ENCODE data around the gene ACTR5.
"Not testable (repeated sequence)": the region's sequence is repeated elsewhere in the genome, so short reads cannot be mapped to it uniquely, and the experiment has no call there.

The ACTR5 gene

GRCh38 chr20:38791940-38792339, 43.7 kb downstream of the ACTR5 start (continued):
- TF ChIP-seq, protein P1, sequence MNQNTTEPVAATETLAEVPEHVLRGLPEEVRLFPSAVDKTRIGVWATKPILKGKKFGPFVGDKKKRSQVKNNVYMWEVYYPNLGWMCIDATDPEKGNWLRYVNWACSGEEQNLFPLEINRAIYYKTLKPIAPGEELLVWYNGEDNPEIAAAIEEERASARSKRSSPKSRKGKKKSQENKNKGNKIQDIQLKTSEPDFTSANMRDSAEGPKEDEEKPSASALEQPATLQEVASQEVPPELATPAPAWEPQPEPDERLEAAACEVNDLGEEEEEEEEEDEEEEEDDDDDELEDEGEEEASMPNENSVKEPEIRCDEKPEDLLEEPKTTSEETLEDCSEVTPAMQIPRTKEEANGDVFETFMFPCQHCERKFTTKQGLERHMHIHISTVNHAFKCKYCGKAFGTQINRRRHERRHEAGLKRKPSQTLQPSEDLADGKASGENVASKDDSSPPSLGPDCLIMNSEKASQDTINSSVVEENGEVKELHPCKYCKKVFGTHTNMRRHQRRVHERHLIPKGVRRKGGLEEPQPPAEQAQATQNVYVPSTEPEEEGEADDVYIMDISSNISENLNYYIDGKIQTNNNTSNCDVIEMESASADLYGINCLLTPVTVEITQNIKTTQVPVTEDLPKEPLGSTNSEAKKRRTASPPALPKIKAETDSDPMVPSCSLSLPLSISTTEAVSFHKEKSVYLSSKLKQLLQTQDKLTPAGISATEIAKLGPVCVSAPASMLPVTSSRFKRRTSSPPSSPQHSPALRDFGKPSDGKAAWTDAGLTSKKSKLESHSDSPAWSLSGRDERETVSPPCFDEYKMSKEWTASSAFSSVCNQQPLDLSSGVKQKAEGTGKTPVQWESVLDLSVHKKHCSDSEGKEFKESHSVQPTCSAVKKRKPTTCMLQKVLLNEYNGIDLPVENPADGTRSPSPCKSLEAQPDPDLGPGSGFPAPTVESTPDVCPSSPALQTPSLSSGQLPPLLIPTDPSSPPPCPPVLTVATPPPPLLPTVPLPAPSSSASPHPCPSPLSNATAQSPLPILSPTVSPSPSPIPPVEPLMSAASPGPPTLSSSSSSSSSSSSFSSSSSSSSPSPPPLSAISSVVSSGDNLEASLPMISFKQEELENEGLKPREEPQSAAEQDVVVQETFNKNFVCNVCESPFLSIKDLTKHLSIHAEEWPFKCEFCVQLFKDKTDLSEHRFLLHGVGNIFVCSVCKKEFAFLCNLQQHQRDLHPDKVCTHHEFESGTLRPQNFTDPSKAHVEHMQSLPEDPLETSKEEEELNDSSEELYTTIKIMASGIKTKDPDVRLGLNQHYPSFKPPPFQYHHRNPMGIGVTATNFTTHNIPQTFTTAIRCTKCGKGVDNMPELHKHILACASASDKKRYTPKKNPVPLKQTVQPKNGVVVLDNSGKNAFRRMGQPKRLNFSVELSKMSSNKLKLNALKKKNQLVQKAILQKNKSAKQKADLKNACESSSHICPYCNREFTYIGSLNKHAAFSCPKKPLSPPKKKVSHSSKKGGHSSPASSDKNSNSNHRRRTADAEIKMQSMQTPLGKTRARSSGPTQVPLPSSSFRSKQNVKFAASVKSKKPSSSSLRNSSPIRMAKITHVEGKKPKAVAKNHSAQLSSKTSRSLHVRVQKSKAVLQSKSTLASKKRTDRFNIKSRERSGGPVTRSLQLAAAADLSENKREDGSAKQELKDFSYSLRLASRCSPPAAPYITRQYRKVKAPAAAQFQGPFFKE (tag by site-specific recombination; IDR thresholded peaks at IDR 0.05; ENCODE audit: borderline replicate concordance), result no peak

GRCh38 chr20:38794057-38794456, 45.8 kb downstream of the ACTR5 start:
- CTCF ChIA-PET, result interaction anchor here (0.5 kb wide), 1 partner anchor 127 kb away, joined by 4 read pairs; no protein-coding TSS in a partner anchor
- H3K36me3 ChIP-seq (ENCODE audit: control insufficient read depth in 2 of 2, insufficient read depth in 1 of 2, low read length in 2 of 2); H3K27ac ChIP-seq (ENCODE audit: extremely low read depth, low read depth, low read length); H3K4me1 ChIP-seq (ENCODE audit: control insufficient read depth, insufficient read depth, low read length); H3K9me3 ChIP-seq (ENCODE audit: control insufficient read depth, insufficient read depth, low read depth, low read length); H3K4me3 ChIP-seq (ENCODE audit: low read depth, low read length); POLR2A ChIA-PET: not testable (repeated sequence)

DNA sequence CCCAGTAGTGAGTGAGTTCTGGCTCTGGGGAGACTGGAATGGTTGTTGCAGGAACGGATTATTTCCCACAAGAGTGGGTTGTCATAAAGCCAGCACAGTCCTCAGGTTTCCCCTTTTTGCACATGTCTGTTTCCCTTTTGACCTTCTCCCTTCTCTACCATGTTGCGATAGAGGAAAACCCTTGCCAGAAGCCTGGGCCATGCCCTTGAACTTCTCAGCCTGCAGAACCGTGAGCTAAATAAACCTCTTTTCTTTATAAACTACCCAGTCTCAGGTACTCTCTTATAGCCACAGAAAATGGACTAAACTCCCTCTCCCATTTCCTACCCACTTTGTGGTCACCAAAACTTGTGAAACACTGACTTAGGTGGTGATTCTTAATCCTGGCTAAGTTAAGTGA, 50.0 kb downstream of the ACTR5 start:
- POLR2A ChIA-PET, result no interaction called here
- H3K27ac ChIP-seq (ENCODE audit: extremely low read depth, low read depth, low read length), result no peak overlapping the region

GRCh38 chr20:38799203-38799602, 50.9 kb downstream of the ACTR5 start:
- no peak overlapping the region for H3K4me3 ChIP-seq (ENCODE audit: low read depth, low read length)
- no peak for TF ChIP-seq PRDM6 (tag by site-specific recombination; IDR thresholded peaks at IDR 0.05)
- TF ChIP-seq ZBTB20 (tag by site-specific recombination; IDR thresholded peaks at IDR 0.05), result no peak
- TF ChIP-seq ZNF561 (tag by site-specific recombination; IDR thresholded peaks at IDR 0.05; ENCODE audit: borderline replicate concordance), result no peak
- TF ChIP-seq, protein P2, sequence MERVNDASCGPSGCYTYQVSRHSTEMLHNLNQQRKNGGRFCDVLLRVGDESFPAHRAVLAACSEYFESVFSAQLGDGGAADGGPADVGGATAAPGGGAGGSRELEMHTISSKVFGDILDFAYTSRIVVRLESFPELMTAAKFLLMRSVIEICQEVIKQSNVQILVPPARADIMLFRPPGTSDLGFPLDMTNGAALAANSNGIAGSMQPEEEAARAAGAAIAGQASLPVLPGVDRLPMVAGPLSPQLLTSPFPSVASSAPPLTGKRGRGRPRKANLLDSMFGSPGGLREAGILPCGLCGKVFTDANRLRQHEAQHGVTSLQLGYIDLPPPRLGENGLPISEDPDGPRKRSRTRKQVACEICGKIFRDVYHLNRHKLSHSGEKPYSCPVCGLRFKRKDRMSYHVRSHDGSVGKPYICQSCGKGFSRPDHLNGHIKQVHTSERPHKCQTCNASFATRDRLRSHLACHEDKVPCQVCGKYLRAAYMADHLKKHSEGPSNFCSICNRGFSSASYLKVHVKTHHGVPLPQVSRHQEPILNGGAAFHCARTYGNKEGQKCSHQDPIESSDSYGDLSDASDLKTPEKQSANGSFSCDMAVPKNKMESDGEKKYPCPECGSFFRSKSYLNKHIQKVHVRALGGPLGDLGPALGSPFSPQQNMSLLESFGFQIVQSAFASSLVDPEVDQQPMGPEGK (tag by site-specific recombination; IDR thresholded peaks at IDR 0.05), result no peak
- no peak for TF ChIP-seq ZNF202 (tag by site-specific recombination; IDR thresholded peaks at IDR 0.05; ENCODE audit: borderline replicate concordance)
- TF ChIP-seq ZNF324 (tag by site-specific recombination; IDR thresholded peaks at IDR 0.05), result no peak
- no peaks in the 10 kb centered on the region for H3K4me1 ChIP-seq (ENCODE audit: control insufficient read depth, insufficient read depth, low read length)
- POLR2A ChIA-PET, result interaction anchor here (0.7 kb wide), 1 partner anchor 15 kb away, joined by 4 read pairs; no protein-coding TSS in a partner anchor
- H3K27ac ChIP-seq (ENCODE audit: extremely low read depth, low read depth, low read length), result no peak overlapping the region
- H3K9me3 ChIP-seq (ENCODE audit: control insufficient read depth, insufficient read depth, low read depth, low read length), result no peaks in the 10 kb centered on the region
- CTCF ChIA-PET, result interaction anchor here (0.6 to 2.0 kb wide), 3 partner anchors 9 to 147 kb away, joined by 3 to 8 read pairs (median 4); no protein-coding TSS in a partner anchor
- H3K36me3 ChIP-seq (ENCODE audit: control insufficient read depth in 2 of 2, insufficient read depth in 1 of 2, low read length in 2 of 2), result no peaks in the 10 kb centered on the region

More for the DNA sequence above, 50.0 kb downstream of the ACTR5 start:
- Histone ChIP-seq H3K4me1 (ENCODE audit: control insufficient read depth, insufficient read depth, low read length) (no peaks in the 10 kb centered on the region), H3K4me3 (ENCODE audit: low read depth, low read length) (no peak overlapping the region), H3K9me3 (ENCODE audit: control insufficient read depth, insufficient read depth, low read depth, low read length) (no peaks in the 10 kb centered on the region), H3K36me3 (ENCODE audit: control insufficient read depth in 2 of 2, insufficient read depth in 1 of 2, low read length in 2 of 2) (no peaks in the 10 kb centered on the region)
- CTCF ChIA-PET, result no interaction called here
- TF ChIP-seq ZSCAN30 (tag by site-specific recombination; IDR thresholded peaks at IDR 0.05) (no peak), ZNF214 (tag by site-specific recombination; IDR thresholded peaks at IDR 0.05; ENCODE audit: borderline replicate concordance) (no peak), ZNF549 (tag by site-specific recombination; IDR thresholded peaks at IDR 0.05) (no peak), IKZF3 (tag by site-specific recombination; IDR thresholded peaks at IDR 0.05) (no peak), ZNF302 (tag by site-specific recombination; IDR thresholded peaks at IDR 0.05; ENCODE audit: low read depth) (no peak), ZNF366 (tag by site-specific recombination; conservative IDR thresholded peaks at IDR 0.05) (no peak)

Data from HEK293 (cell line).